Right lobe of liver (tissue), 4 donors: ENCODE data around the gene PPP6R3.

Experiments used
- CTCF ChIP-seq, 4 donors: fragments of 200-600 bp in 3 of 4; fragments of 450-650 bp in 1 of 4; IDR thresholded peaks; one replicate each; pipeline versions ENCODE4 v1.5.1 to v1.8.0; 2016 to 2022; ENCODE audit warnings: antibody characterized with exemption in 4 of 4, mild to moderate bottlenecking in 2 of 4
- POLR2A ChIP-seq: fragments of 450-650 bp; IDR thresholded peaks from one replicate; pipeline ENCODE4 v1.6.1; 2017; ENCODE audit warnings: antibody characterized with exemption, mild to moderate bottlenecking
- donor health status: DM: no; HTN: no; CAD: no.
- donor health status: DM: no; HTN: no; CAD: no.
- donor health status: DM: no; HTN: yes; CAD: no.

GRCh38 chr11:68653486-68654430 lies 193.2 kb downstream of the PPP6R3 start:
- no peak for TF ChIP-seq CTCF (IDR thresholded peaks at IDR 0.05)
- no peak for TF ChIP-seq POLR2A
